K562 (cell line): Measurements from ENCODE around the gene SLC26A1. TPM values are rescaled to one million over a fixed set of nuclear protein-coding genes. Genes with fewer than 3 reads are reported as not detected.

Experiments used
- ATF1 ChIP-seq, 2 experiments: fragments of 450-650 bp in 1 of 2; IDR thresholded peaks; 2 replicates each; pipeline ENCODE4 v1.6.1; 2016; ENCODE audit warnings: missing compliant biosample characterization in 1 of 2, missing genetic modification characterization in 1 of 2
- ATF7 ChIP-seq: fragments of 450-650 bp; IDR thresholded peaks from 2 replicates; pipeline ENCODE4 v1.7.1; 2014; ENCODE audit warnings: mild to moderate bottlenecking, moderate library complexity
- CXXC5 ChIP-seq: fragments of 250-450 bp; sonication (Bioruptor Pico); IDR thresholded peaks from 2 replicates; pipeline ENCODE4 v1.8.0; 2022; ENCODE audit warnings: inconsistent platforms, mild to moderate bottlenecking, moderate library complexity
- GABPB1 ChIP-seq: sonication (generic); formaldehyde crosslinking; IDR thresholded peaks from 2 replicates; pipeline ENCODE4 v1.8.0; 2022; ENCODE audit warnings: mild to moderate bottlenecking, missing genetic modification reagents
- GATAD2A ChIP-seq: fragments of 450-650 bp; IDR thresholded peaks from 2 replicates; pipeline ENCODE4 v1.6.1; 2017
- ID3 ChIP-seq, 2 experiments: fragments of 250-450 bp in 1 of 2; fragments of 450-650 bp in 1 of 2; sonication (Bioruptor Pico) in 1 of 2; IDR thresholded peaks; 2 replicates each; pipeline versions ENCODE4 v1.6.1 to v1.8.0; 2016 to 2021; ENCODE audit warnings: mild to moderate bottlenecking in 2 of 2, moderate library complexity in 2 of 2, missing compliant biosample characterization in 1 of 2, missing genetic modification characterization in 1 of 2
- KLF1 ChIP-seq: fragments of 450-650 bp; IDR thresholded peaks from 2 replicates; pipeline ENCODE4 v1.6.1; 2016; ENCODE audit warnings: missing genetic modification characterization, missing compliant biosample characterization
- L3MBTL2 ChIP-seq: fragments of 450-650 bp; IDR thresholded peaks from 2 replicates; pipeline ENCODE4 v1.6.1; 2016; ENCODE audit warnings: mild to moderate bottlenecking, moderate library complexity
- MNT ChIP-seq, 2 experiments: fragments of 450-650 bp; conservative IDR thresholded peaks; 2 replicates each; pipeline ENCODE4 v1.6.1; 2017; ENCODE audit warnings: mild to moderate bottlenecking in 2 of 2, moderate library complexity in 2 of 2
- NR2C2 ChIP-seq, 2 experiments: fragments of 200-800 bp in 1 of 2; sonication (Bioruptor generic) in 1 of 2; sonication (generic) in 1 of 2; formaldehyde crosslinking in 1 of 2; IDR thresholded peaks; 2 replicates each; pipeline versions ENCODE4 v1.6.1 to v1.8.0; 2016 to 2022; ENCODE audit warnings: mild to moderate bottlenecking in 1 of 2, missing compliant biosample characterization in 1 of 2, missing genetic modification characterization in 1 of 2, missing genetic modification reagents in 1 of 2
- RBBP5 ChIP-seq: fragments of 200-600 bp; sonication (generic); IDR thresholded peaks from 2 replicates; pipeline ENCODE4 v1.6.1; 2012; ENCODE audit warnings: borderline replicate concordance, mild to moderate bottlenecking, low read length, control low read depth, inconsistent platforms; ENCODE audit not compliant: insufficient read depth, poor library complexity, severe bottlenecking
- RBFOX2 ChIP-seq: fragments of 200-400 bp; formaldehyde crosslinking; IDR thresholded peaks from 2 replicates; pipeline ENCODE4 v1.6.1; 2017; ENCODE audit warnings: low read depth, mild to moderate bottlenecking, low read length, moderate library complexity
- RNF2 ChIP-seq: sonication (generic); IDR thresholded peaks from 2 replicates; pipeline ENCODE4 v1.6.1; 2016
- SOX6 ChIP-seq: fragments of 450-650 bp; IDR thresholded peaks from 2 replicates; pipeline ENCODE4 v1.6.1; 2014; ENCODE audit warnings: mild to moderate bottlenecking
- TEAD1 ChIP-seq, 2 experiments: fragments of 450-650 bp in 1 of 2; sonication (generic) in 1 of 2; formaldehyde crosslinking; IDR thresholded peaks; 2 replicates each; pipeline versions ENCODE4 v1.4.0 to v1.8.0; 2020 to 2022; ENCODE audit warnings: mild to moderate bottlenecking in 2 of 2, missing genetic modification reagents in 1 of 2
- TEAD2 ChIP-seq: fragments of 450-650 bp; IDR thresholded peaks from 2 replicates; pipeline ENCODE4 v1.6.1; 2016; ENCODE audit warnings: missing genetic modification characterization, control low read depth, missing compliant biosample characterization
- ZBTB7A ChIP-seq: IDR thresholded peaks from 2 replicates; pipeline ENCODE4 v1.6.1; 2011; ENCODE audit warnings: low read depth, mild to moderate bottlenecking, low read length, moderate library complexity, borderline replicate concordance; ENCODE audit not compliant: control insufficient read depth
- ZNF274 ChIP-seq: IDR thresholded peaks from 2 replicates; pipeline ENCODE4 v1.6.1; 2011; ENCODE audit warnings: low read depth, mild to moderate bottlenecking, low read length, moderate library complexity, borderline replicate concordance
- polyA plus RNA-seq, 8 experiments: library from polyadenylated mRNA; depleted of rRNA in 4 of 8; stranded (reverse) in 5 of 8; unstranded in 3 of 8; fragments of >200 nt; fragmentation: Nextera tagmentation in 2 of 8; fragmentation: Illumina TruSeq in 1 of 8; extraction: Ambion mirVana in 2 of 8; extraction: Trizol in 1 of 8; gene quantifications; 2 replicates each; pipeline versions ENCODE4 v1.2.1 to v1.2.3, GENCODE V29; 2011 to 2014; ENCODE audit warnings: inconsistent platforms in 1 of 8, missing spikeins in 1 of 8
- total RNA-seq, 7 experiments: library from RNA; depleted of rRNA in 6 of 7; stranded (reverse); fragments of >200 nt in 6 of 7; fragmentation: Illumina TruSeq in 2 of 7; extraction: Trizol in 2 of 7; gene quantifications; 2 replicates each; pipeline versions ENCODE4 v1.2.1 to v1.2.3, GENCODE V29; 2011 to 2021; ENCODE audit warnings: low replicate concordance in 1 of 7
- TF ChIP-seq, protein P1 (sequence below), 3 experiments: fragments of 200-800 bp in 1 of 3; sonication (Bioruptor generic) in 1 of 3; sonication (generic) in 1 of 3; formaldehyde crosslinking in 1 of 3; IDR thresholded peaks; 2 replicates each; pipeline versions ENCODE4 v1.6.1 to v1.8.0; 2016 to 2022; ENCODE audit warnings: mild to moderate bottlenecking in 2 of 3, missing compliant biosample characterization in 2 of 3, missing genetic modification characterization in 2 of 3, missing genetic modification reagents in 1 of 3
- TF ChIP-seq, protein P2 (sequence below), 2 experiments: IDR thresholded peaks; 2 replicates each; pipeline ENCODE4 v1.6.1; 2011; ENCODE audit warnings: borderline replicate concordance in 1 of 2, control low read depth in 1 of 2, low read depth in 1 of 2, low read length in 1 of 2, mild to moderate bottlenecking in 1 of 2, mixed read lengths in 1 of 2, moderate library complexity in 1 of 2; ENCODE audit not compliant: insufficient read depth in 1 of 2, insufficient read length in 1 of 2, poor library complexity in 1 of 2, severe bottlenecking in 1 of 2; ENCODE audit errors: extremely low read depth in 1 of 2

SLC26A1 gene
- total and polyA plus RNA-seq, 9 of the 15 experiments (the other 6 are each of a cell fraction or from before 2014, with no cell fraction given), result 0.11 to 4.2 (median 0.95) TPM

DNA sequence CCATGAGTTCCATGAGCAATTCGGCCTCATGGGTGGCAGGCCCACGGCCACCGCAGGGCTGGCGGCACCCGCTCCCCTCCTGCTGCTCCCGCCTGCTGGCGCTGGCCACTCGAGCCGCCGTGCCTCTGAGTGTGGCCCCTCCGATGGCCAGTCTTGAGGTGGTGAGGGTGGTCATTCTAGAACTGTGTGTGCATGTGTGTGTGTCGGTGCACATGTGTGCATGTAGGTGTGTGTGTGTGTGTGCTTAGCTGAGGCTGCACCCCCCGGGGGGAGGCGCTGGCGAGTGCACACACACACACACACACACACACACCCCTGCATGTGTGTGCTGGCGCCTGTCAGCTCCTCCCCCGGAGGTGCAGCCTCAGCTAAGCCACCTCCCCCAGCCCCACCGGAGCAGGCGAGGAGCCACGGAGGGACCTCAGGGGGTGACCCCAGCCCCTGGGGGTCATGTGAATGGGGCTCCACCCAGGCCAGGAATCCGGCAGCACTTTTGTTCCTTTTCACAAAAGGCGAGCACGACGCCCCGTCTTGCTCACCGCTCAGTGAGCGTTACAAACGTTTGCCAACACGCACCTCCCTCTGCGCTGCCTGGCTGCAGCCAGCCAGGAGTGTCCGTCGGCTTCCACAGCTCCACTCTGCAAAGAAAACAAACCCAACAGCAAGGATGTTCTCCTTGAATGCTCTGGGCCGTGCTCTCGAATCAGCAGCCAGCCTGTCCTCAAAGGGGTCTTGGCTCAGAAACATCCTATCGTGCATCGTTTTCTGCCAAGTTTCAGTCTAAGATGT lies 48.1 kb upstream of the SLC26A1 start (continued):
- peak in 1 of 2 experiments; percentile 84; a peak in 1 of 4 replicates for TF ChIP-seq TEAD1 (CRISPR knock-in tag; IDR thresholded peaks at IDR 0.05)
- peak; percentile 95 for TF ChIP-seq ZBTB7A
- peak in 1 of 2 experiments; percentile 51; a peak in 1 of 4 replicates for TF ChIP-seq MNT (conservative IDR thresholded peaks at IDR 0.05)
- TF ChIP-seq, protein P1, sequence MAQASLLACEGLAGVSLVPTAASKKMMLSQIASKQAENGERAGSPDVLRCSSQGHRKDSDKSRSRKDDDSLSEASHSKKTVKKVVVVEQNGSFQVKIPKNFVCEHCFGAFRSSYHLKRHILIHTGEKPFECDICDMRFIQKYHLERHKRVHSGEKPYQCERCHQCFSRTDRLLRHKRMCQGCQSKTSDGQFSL (CRISPR knock-in tag; IDR thresholded peaks at IDR 0.05), result peak; percentile 65; the same call in 1 of the 2 replicates
- TF ChIP-seq, protein P1 (tag; IDR thresholded peaks at IDR 0.05), result no peak
- peak; percentile 55 for TF ChIP-seq SOX6
- peak; percentile 23; the same call in 1 of the 2 replicates for TF ChIP-seq ATF7
- TF ChIP-seq GATAD2A, result 0 out of 2 replicates have a peak, but pooled peaks have one; percentile 67
- TF ChIP-seq TEAD2 (tag), result 0 out of 2 replicates have a peak, but pooled peaks have one; percentile 32
- peak; percentile 54 for TF ChIP-seq RBBP5
- 0 out of 2 replicates have a peak, but pooled peaks have one; percentile 39 for TF ChIP-seq RNF2
- TF ChIP-seq RBFOX2, result peak; percentile 48; the same call in 1 of the 2 replicates
- no peak for TF ChIP-seq ATF1 (CRISPR knock-in tag; IDR thresholded peaks at IDR 0.05)
- peak; percentile 39; the same call in 1 of the 2 replicates for TF ChIP-seq ATF1 (tag; IDR thresholded peaks at IDR 0.05)
- TF ChIP-seq CXXC5, result peak; percentile 56
- peak; percentile 98 for TF ChIP-seq KLF1 (tag)
- no peak for TF ChIP-seq ID3 (CRISPR knock-in tag; IDR thresholded peaks at IDR 0.05)
- 0 out of 2 replicates have a peak, but pooled peaks have one; percentile 42 for TF ChIP-seq ID3 (tag; IDR thresholded peaks at IDR 0.05)
- TF ChIP-seq ZNF274, result no peak
- peak; percentile 86 for TF ChIP-seq L3MBTL2
- TF ChIP-seq, protein P2, sequence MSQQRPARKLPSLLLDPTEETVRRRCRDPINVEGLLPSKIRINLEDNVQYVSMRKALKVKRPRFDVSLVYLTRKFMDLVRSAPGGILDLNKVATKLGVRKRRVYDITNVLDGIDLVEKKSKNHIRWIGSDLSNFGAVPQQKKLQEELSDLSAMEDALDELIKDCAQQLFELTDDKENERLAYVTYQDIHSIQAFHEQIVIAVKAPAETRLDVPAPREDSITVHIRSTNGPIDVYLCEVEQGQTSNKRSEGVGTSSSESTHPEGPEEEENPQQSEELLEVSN (IDR thresholded peaks at IDR 0.05; ENCODE audit: borderline replicate concordance in 1 of 2, extremely low read depth in 1 of 2, insufficient read depth in 1 of 2, insufficient read length in 1 of 2, low read depth in 1 of 2, low read length in 1 of 2, poor library complexity in 1 of 2, severe bottlenecking in 1 of 2), result peak in 1 of 2 experiments; percentile 45
- no peak; the same call in 1 of the 2 replicates for TF ChIP-seq NR2C2 (CRISPR knock-in tag; IDR thresholded peaks at IDR 0.05)
- peak; percentile 50; the same call in 1 of the 2 replicates for TF ChIP-seq NR2C2 (tag; IDR thresholded peaks at IDR 0.05)
- peak; percentile 14; the same call in 1 of the 2 replicates for TF ChIP-seq GABPB1 (CRISPR knock-in tag)
